ENCODE data around the gene SLC22A1.
A peak's percentile ranks its signal among the peaks of the same experiment; 100 is the strongest.
"Not testable (repeated sequence)": the region's sequence is repeated elsewhere in the genome, so short reads cannot be mapped to it uniquely, and the experiment has no call there.

SLC22A1 gene

GRCh38 chr6:160125105-160125504 lies 3.5 kb downstream of the SLC22A1 start:
- DNase-seq = not testable (repeated sequence)

- DNase-seq = no peak
Measured at GRCh38 chr6:160127270-160128124, 5.9 kb downstream of the SLC22A1 start.

GRCh38 chr6:160128125-160128683 lies 6.6 kb downstream of the SLC22A1 start:
- no peak for DNase-seq

GRCh38 chr6:160128879-160129516 lies 7.4 kb downstream of the SLC22A1 start:
- DNase-seq = no peak

GRCh38 chr6:160129881-160130615 lies 8.4 kb downstream of the SLC22A1 start:
- DNase-seq = no peak

- no peak for DNase-seq
Measured at GRCh38 chr6:160130729-160131484, 9.3 kb downstream of the SLC22A1 start.

GRCh38 chr6:160131636-160132296 lies 10.2 kb downstream of the SLC22A1 start:
- no peak for DNase-seq

- DNase-seq = no peak
Measured at GRCh38 chr6:160132297-160132637, 10.7 kb downstream of the SLC22A1 start.

- DNase-seq = no peak
Measured at GRCh38 chr6:160132776-160133338, 11.2 kb downstream of the SLC22A1 start.

GRCh38 chr6:160133441-160134336 lies 12.1 kb downstream of the SLC22A1 start:
- DNase-seq = no peak

- not testable (repeated sequence) for DNase-seq
Measured at GRCh38 chr6:160134337-160134751, 12.7 kb downstream of the SLC22A1 start.

GRCh38 chr6:160134779-160135547 lies 13.3 kb downstream of the SLC22A1 start:
- no peak for DNase-seq

GRCh38 chr6:160135907-160136655 lies 14.5 kb downstream of the SLC22A1 start:
- DNase-seq = no peak

GRCh38 chr6:160137130-160137988 lies 15.7 kb downstream of the SLC22A1 start:
- DNase-seq = no peak

- peak; percentile 63 for DNase-seq
Measured at GRCh38 chr6:160137989-160138835, 16.6 kb downstream of the SLC22A1 start.

GRCh38 chr6:160138839-160139419 lies 17.3 kb downstream of the SLC22A1 start:
- DNase-seq = no peak

GRCh38 chr6:160139420-160139851 lies 17.8 kb downstream of the SLC22A1 start:
- DNase-seq = no peak

All from CD4-positive, alpha-beta T cell treated with Interleukin-4 for 4 hours (primary cell).